Measurements from ENCODE around the gene MRPS23. TPM values are rescaled to one million over a fixed set of nuclear protein-coding genes. Genes with fewer than 3 reads are reported as not detected.

The MRPS23 gene
- total RNA-seq, 6 experiments from 2014 or later: 47.0 to 62.5 (median 56.4) TPM

- Mint-ChIP-seq H3K4me3 (no peak overlapping the region), H3K27ac (no peak overlapping the region)
These were observed 7.6 kb downstream of the MRPS23 start for GRCh38 chr17:57842280-57842679.

GRCh38 chr17:57839571-57839923, 10.3 kb downstream of the MRPS23 start:
- Mint-ChIP-seq H3K27ac (no peak overlapping the region), H3K36me3 (ENCODE audit: low read depth) (peaks cover 10% of the 10 kb centered on the region; the same call in 1 of the 2 replicates), H3K4me3 (no peak overlapping the region), H3K27me3 (ENCODE audit: insufficient read depth) (peaks cover 1% of the 10 kb centered on the region; the same call in 1 of the 2 replicates), H3K4me1 (ENCODE audit: low read depth) (peaks cover 2% of the 10 kb centered on the region; the same call in 1 of the 2 replicates), H3K9me3 (no peaks in the 10 kb centered on the region)
- no peak for TF ChIP-seq CTCF (IDR thresholded peaks at IDR 0.05)
- DNase-seq: no peak

More at GRCh38 chr17:57842280-57842679, 7.6 kb downstream of the MRPS23 start:
- no peak for TF ChIP-seq CTCF (IDR thresholded peaks at IDR 0.05)
- DNase-seq: no peak
- Mint-ChIP-seq H3K9me3 (no peaks in the 10 kb centered on the region), H3K4me1 (ENCODE audit: low read depth) (no peaks in the 10 kb centered on the region), H3K36me3 (ENCODE audit: low read depth) (peaks cover 10% of the 10 kb centered on the region; the same call in 1 of the 2 replicates), H3K27me3 (ENCODE audit: insufficient read depth) (peaks cover 1% of the 10 kb centered on the region)

- Mint-ChIP-seq H3K9me3 (no peaks in the 10 kb centered on the region), H3K36me3 (ENCODE audit: low read depth) (peaks cover 10% of the 10 kb centered on the region; the same call in 1 of the 2 replicates), H3K4me3 (no peak overlapping the region), H3K27ac (no peak overlapping the region), H3K4me1 (ENCODE audit: low read depth) (peaks cover 8% of the 10 kb centered on the region; the same call in 1 of the 2 replicates), H3K27me3 (ENCODE audit: insufficient read depth) (no peaks in the 10 kb centered on the region; the same call in 1 of the 2 replicates)
- no peak for DNase-seq
- TF ChIP-seq CTCF (IDR thresholded peaks at IDR 0.05): no peak
These were observed 10.8 kb downstream of the MRPS23 start for GRCh38 chr17:57838857-57839570.

GRCh38 chr17:57838453-57838852, 11.4 kb downstream of the MRPS23 start:
- peaks cover 10% of the 10 kb centered on the region; the same call in 1 of the 2 replicates for H3K36me3 Mint-ChIP-seq (ENCODE audit: low read depth)
- no peak for TF ChIP-seq CTCF (IDR thresholded peaks at IDR 0.05)

GRCh38 chr17:57835333-57835900, 14.4 kb downstream of the MRPS23 start:
- Mint-ChIP-seq H3K9me3 (no peaks in the 10 kb centered on the region), H3K27me3 (ENCODE audit: insufficient read depth) (no peaks in the 10 kb centered on the region; the same call in 1 of the 2 replicates), H3K4me3 (no peak overlapping the region), H3K27ac (no peak overlapping the region), H3K4me1 (ENCODE audit: low read depth) (peaks cover 8% of the 10 kb centered on the region; the same call in 1 of the 2 replicates), H3K36me3 (ENCODE audit: low read depth) (peaks cover 10% of the 10 kb centered on the region; the same call in 1 of the 2 replicates)
- TF ChIP-seq CTCF (IDR thresholded peaks at IDR 0.05): no peak
- DNase-seq: no peak

More at GRCh38 chr17:57838453-57838852, 11.4 kb downstream of the MRPS23 start:
- no peak for DNase-seq
- H3K4me1 Mint-ChIP-seq (ENCODE audit: low read depth): peaks cover 8% of the 10 kb centered on the region; the same call in 1 of the 2 replicates
- H3K27ac Mint-ChIP-seq: no peak overlapping the region
- no peaks in the 10 kb centered on the region for H3K9me3 Mint-ChIP-seq
- H3K27me3 Mint-ChIP-seq (ENCODE audit: insufficient read depth): no peaks in the 10 kb centered on the region; the same call in 1 of the 2 replicates
- no peak overlapping the region for H3K4me3 Mint-ChIP-seq

Data from HFFc6 (cell line).